ENCODE data around the gene SEH1L.

The SEH1L gene

GRCh38 chr18:13028869-13029268 is 81.1 kb downstream of the SEH1L start:
- in situ Hi-C loops (cut with MboI; ENCODE audit: low sequenced_read_pairs), result no loop called here

- in situ Hi-C loops (cut with MboI; ENCODE audit: low sequenced_read_pairs), result no loop called here
Observed at GRCh38 chr18:13032173-13032572, 84.4 kb downstream of the SEH1L start.

GRCh38 chr18:13035249-13035914 is 87.6 kb downstream of the SEH1L start:
- in situ Hi-C loops (cut with MboI; ENCODE audit: low sequenced_read_pairs), result no loop called here

DNA sequence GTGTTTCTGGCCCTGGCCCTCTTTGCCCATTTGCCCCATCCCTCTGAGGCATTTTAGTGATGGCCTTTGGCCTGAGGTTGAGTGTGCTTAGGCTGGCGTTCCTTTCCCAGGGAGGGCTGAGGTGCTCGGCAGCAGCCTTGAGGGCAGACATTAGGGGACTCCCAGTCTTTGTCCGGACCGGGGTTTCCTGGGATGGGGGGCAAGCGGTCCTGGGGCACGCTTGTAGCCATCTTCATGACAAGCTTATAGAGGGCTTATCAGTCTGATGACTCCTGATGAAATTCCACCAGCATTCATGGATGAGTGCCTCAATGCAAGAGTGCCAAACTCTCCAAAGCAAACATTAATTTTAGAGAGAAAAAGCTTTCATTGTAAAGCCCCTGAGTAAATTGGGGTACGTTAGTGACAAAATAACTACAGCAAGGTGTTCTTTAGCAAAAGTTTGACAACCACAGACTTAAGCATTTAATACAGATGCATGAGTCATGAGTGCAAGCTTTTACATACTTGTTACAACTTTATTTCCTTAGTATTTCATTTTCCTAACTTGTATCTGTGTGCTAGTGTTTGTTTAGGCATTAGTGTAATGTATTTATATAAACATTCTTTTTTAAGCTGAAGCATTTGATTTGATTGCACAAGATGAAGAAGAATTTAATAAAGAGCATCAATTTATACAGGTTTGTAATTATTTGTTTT is 89.0 kb downstream of the SEH1L start:
- in situ Hi-C loops (cut with MboI; ENCODE audit: low sequenced_read_pairs), result no loop called here
